GM19328 (cell line): ENCODE results near the gene SNX14.
A peak's percentile ranks its signal among the peaks of the same experiment; 100 is the strongest.

ENCODE experiments used
- ATAC-seq: cut with Tn5 transposase; IDR thresholded peaks from one replicate; pipeline ENCODE4 v1.9.1; 2021; ENCODE audit warnings: mild to moderate bottlenecking, moderate library complexity; ENCODE audit not compliant: unreplicated experiment

Gene SNX14

GRCh38 chr6:85465762-85466161 is 127.9 kb downstream of the SNX14 start:
- ATAC-seq: no peak

- ATAC-seq: no peak
These were observed 128.9 kb downstream of the SNX14 start for GRCh38 chr6:85464722-85465150.

- no peak for ATAC-seq
These were observed 129.4 kb downstream of the SNX14 start for GRCh38 chr6:85464260-85464644.

GRCh38 chr6:85463621-85464259 is 129.9 kb downstream of the SNX14 start:
- ATAC-seq: no peak

- ATAC-seq: no peak
These were observed 131.0 kb downstream of the SNX14 start for GRCh38 chr6:85462673-85463072.

- no peak for ATAC-seq
These were observed 131.9 kb downstream of the SNX14 start for GRCh38 chr6:85461798-85462170.

GRCh38 chr6:85460921-85461797 is 132.5 kb downstream of the SNX14 start:
- ATAC-seq: peak; percentile 79

- ATAC-seq: no peak
These were observed 133.3 kb downstream of the SNX14 start for GRCh38 chr6:85460154-85460920.

- ATAC-seq: no peak
These were observed 134.3 kb downstream of the SNX14 start for GRCh38 chr6:85459224-85459901.

GRCh38 chr6:85458782-85459181 is 134.9 kb downstream of the SNX14 start:
- ATAC-seq: no peak

GRCh38 chr6:85458184-85458583 is 135.5 kb downstream of the SNX14 start:
- ATAC-seq: no peak

- no peak for ATAC-seq
These were observed 136.9 kb downstream of the SNX14 start for GRCh38 chr6:85456782-85457181.
